LNCAP (cell line): ENCODE results near the gene NMNAT2.

ENCODE experiments used
- TF ChIP-seq, protein P1 (sequence below): fragments of 450-650 bp; IDR thresholded peaks from 2 replicates; pipeline ENCODE4 v1.5.1; 2017; ENCODE audit warnings: mild to moderate bottlenecking

Gene NMNAT2

DNA sequence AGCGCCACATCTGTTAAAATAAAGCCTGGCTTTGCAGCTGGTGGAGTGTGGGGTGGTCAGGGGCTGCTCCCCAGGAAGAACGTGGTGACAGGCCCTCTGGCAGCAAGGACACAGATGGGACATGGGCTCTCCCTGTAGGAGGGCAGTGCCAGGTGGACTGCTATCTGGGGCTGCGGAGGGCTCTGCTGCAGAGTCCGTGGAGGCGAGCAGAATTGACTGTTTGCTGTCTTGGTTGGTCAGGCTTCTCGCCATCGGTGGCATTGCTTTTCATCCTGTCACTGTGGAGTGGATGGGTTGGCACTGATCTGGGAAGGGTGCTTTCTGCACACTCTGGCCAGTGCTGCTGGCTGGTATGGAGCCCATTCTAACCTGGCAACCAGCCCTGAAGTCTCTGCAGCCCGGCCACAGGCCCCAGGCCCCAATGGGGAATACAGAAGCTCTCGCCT is 129.1 kb downstream of the NMNAT2 start:
- TF ChIP-seq, protein P1, sequence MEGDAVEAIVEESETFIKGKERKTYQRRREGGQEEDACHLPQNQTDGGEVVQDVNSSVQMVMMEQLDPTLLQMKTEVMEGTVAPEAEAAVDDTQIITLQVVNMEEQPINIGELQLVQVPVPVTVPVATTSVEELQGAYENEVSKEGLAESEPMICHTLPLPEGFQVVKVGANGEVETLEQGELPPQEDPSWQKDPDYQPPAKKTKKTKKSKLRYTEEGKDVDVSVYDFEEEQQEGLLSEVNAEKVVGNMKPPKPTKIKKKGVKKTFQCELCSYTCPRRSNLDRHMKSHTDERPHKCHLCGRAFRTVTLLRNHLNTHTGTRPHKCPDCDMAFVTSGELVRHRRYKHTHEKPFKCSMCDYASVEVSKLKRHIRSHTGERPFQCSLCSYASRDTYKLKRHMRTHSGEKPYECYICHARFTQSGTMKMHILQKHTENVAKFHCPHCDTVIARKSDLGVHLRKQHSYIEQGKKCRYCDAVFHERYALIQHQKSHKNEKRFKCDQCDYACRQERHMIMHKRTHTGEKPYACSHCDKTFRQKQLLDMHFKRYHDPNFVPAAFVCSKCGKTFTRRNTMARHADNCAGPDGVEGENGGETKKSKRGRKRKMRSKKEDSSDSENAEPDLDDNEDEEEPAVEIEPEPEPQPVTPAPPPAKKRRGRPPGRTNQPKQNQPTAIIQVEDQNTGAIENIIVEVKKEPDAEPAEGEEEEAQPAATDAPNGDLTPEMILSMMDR, result no peak

DNA sequence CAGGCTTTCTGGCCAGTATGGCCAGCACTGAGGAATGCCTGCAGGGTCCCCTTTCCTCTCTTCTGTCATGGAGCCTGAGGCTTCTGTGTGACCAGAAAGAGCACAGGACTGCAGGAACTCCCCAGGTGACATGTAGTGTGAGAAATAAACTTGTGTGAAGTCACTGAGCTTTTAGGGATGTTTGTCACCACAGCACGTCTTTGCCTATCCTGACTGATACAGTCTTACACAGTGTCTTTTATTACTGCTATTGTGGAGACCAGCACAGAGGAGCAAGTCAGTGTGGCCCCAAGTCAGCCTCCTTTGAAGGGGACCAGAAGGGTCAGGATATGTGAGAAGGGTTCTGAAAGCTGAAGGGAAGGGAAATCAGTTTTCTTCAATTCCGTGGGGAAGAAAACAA is 129.6 kb downstream of the NMNAT2 start:
- TF ChIP-seq, protein P1, result no peak

DNA sequence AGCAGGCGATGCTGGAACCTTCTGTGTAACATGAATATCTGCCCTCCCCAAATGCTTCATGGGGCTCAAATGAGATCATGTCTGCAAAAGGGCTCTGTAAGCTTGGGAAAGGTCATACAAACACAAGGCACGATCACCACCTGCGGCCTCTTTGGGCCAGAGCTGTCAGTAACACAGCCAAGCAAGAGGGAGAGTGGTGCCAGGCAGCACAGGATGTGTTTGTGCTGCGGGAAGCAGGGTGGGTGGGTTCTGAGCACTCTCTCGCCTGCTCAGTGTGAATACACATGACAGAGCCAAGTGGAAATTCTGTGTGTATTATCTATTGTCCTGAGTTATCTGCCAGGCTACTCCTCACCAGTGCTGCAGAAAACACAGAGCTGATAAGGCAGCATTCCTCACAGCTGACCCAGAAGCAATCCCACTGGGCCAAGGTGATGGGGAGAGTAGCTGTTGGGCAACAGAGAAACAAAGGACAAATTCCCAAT is 130.9 kb downstream of the NMNAT2 start:
- TF ChIP-seq, protein P1, result no peak

DNA sequence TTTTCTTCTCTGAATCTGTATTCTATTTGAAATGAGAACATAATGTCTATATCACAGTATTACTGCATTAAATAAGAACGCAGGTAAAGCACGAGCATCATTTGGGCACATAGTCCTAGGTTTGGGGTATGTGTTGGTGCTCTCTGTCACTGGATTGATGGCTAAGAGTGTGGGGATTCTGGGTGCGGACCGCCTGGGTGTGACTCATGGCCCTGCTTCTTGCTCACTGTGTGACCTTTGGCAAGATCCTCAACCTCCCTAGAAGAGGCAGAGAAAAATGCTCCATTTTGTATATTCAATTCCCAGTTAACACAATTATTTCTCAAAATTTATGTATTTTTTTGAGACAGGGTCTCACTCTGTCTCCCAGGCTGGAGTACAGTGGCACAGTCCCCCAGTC is 132.4 kb downstream of the NMNAT2 start:
- TF ChIP-seq, protein P1, result no peak

DNA sequence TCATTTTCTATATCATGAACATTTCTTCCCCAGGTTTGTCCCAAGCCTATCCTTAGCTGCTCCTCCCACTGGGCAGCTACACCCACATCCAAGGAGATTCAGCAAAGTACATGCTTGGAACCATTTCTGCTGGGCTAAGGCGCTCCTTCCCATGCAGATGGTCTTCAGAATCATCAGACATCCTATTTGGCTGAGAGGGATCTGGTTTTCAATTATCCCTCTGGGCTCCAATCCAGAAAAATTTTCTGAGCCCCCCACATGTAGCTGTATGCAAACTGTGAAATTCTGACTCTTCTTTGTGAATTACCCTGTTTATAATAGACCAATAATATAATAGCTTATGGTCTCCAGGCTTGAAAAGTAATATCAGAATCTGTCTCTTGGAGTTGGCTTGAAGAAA is 132.9 kb downstream of the NMNAT2 start:
- TF ChIP-seq, protein P1, result no peak

DNA sequence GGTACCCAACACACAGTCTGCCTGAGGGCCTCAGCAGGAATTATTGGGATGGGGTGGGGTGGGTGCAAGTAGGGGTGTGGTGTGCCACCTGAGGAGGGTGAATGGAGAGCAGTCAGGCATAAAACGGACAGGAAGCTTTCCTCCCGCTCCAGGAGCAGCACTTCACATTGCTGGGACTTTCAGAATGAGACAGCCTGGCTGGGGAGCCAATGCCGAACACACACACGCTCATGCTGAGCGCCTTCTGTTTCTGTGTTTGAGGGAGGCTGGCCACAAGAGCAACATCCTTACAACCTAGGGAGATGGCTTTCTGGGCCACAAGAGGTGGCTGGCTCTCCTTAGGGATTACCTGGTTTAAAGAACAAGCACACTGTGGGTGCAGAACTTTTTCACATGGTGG is 134.1 kb downstream of the NMNAT2 start:
- TF ChIP-seq, protein P1, result no peak

DNA sequence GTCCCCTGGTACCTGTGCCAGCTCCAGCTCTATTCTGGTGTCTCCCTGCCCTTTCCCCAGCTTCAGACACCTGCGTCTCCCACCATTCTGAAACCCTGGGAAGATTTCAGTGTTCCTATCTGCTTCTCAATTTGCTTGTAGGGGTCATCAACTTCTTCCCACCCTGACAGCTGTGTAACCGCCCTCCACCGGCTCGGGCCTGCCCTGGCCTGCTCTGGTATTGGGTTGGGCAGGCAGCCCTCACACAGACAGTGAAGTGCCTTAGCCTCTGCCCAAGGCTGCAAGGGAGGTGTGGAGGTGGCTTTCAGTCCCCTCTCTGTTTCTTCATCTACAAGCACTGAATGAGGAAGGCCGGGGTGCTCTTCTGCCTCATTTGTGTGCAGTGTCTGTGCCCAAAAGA is 134.9 kb downstream of the NMNAT2 start:
- TF ChIP-seq, protein P1, result no peak
